KMS-11 (cell line): ENCODE measurements around the gene TLL2.

Experiments used
- H2AFZ ChIP-seq: fragments of 200-600 bp; sonication (generic); 2 replicates; pipeline ENCODE4 v1.6.1; 2016; ENCODE audit warnings: antibody characterized with exemption, mixed run types, low read depth
- H3K27ac ChIP-seq: fragments of 200-600 bp; sonication (generic); 2 replicates; pipeline ENCODE4 v1.6.1; 2016; ENCODE audit warnings: mild to moderate bottlenecking, mixed run types
- H3K27me3 ChIP-seq: fragments of 200-600 bp; sonication (generic); 2 replicates; pipeline ENCODE4 v1.6.1; 2017; ENCODE audit warnings: mild to moderate bottlenecking, low read depth, mixed run types, moderate library complexity; ENCODE audit not compliant: insufficient read depth
- H3K36me3 ChIP-seq: fragments of 200-600 bp; sonication (generic); 2 replicates; pipeline ENCODE4 v1.6.1; 2017; ENCODE audit warnings: mild to moderate bottlenecking, mixed run types; ENCODE audit not compliant: insufficient read depth
- H3K4me1 ChIP-seq: fragments of 200-600 bp; sonication (generic); 2 replicates; pipeline ENCODE4 v1.6.1; 2016; ENCODE audit warnings: mild to moderate bottlenecking, low read depth, mixed run types; ENCODE audit not compliant: poor library complexity, severe bottlenecking
- H3K4me2 ChIP-seq: fragments of 200-600 bp; sonication (generic); 2 replicates; pipeline ENCODE4 v1.7.0; 2016; ENCODE audit warnings: mild to moderate bottlenecking, mixed run types
- H3K4me3 ChIP-seq: fragments of 200-600 bp; sonication (generic); IDR thresholded peaks from 2 replicates; pipeline ENCODE4 v1.6.1; 2017; ENCODE audit warnings: low read depth, low read length, mixed read lengths; ENCODE audit not compliant: insufficient read depth
- H3K79me2 ChIP-seq: fragments of 200-600 bp; sonication (generic); 2 replicates; pipeline ENCODE4 v1.6.1; 2016; ENCODE audit warnings: low read depth, mixed run types; ENCODE audit not compliant: insufficient read depth
- H3K9ac ChIP-seq: fragments of 200-600 bp; sonication (generic); 2 replicates; pipeline ENCODE4 v1.6.1; 2016; ENCODE audit warnings: mild to moderate bottlenecking, mixed run types
- H4K20me1 ChIP-seq: fragments of 200-600 bp; sonication (generic); 2 replicates; pipeline ENCODE4 v1.6.1; 2016; ENCODE audit warnings: mild to moderate bottlenecking, mixed run types; ENCODE audit not compliant: insufficient read depth
- CTCF ChIP-seq: fragments of 200-600 bp; sonication (generic); conservative IDR thresholded peaks from 2 replicates; pipeline ENCODE4 v1.6.1; 2017; ENCODE audit warnings: low read depth, mild to moderate bottlenecking, antibody characterized with exemption, low read length, moderate library complexity, mixed read lengths

TLL2 gene

GRCh38 chr10:96346295-96346694, 167.4 kb downstream of the TLL2 start:
- no peak overlapping the region for H3K9ac ChIP-seq
- no peak for TF ChIP-seq CTCF
- no peaks in the 10 kb centered on the region for H4K20me1 ChIP-seq
- H3K27ac ChIP-seq: no peak overlapping the region
- peaks cover 7% of the 10 kb centered on the region for H3K4me1 ChIP-seq
- H3K4me3 ChIP-seq: no peak overlapping the region
- no peak overlapping the region for H2AFZ ChIP-seq
- no peaks in the 10 kb centered on the region for H3K36me3 ChIP-seq
- H3K27me3 ChIP-seq: no peaks in the 10 kb centered on the region
- no peaks in the 10 kb centered on the region for H3K79me2 ChIP-seq
- no peak overlapping the region for H3K4me2 ChIP-seq

- Histone ChIP-seq H3K79me2 (no peaks in the 10 kb centered on the region), H3K9ac (no peak overlapping the region), H3K4me3 (no peak overlapping the region), H3K4me2 (no peak overlapping the region), H2AFZ (no peak overlapping the region), H3K4me1 (peaks cover 12% of the 10 kb centered on the region), H3K27me3 (no peaks in the 10 kb centered on the region), H3K36me3 (no peaks in the 10 kb centered on the region), H4K20me1 (no peaks in the 10 kb centered on the region), H3K27ac (no peak overlapping the region)
- TF ChIP-seq CTCF: no peak
Observed at GRCh38 chr10:96345222-96345621, 168.5 kb downstream of the TLL2 start.

- peaks cover 12% of the 10 kb centered on the region for H3K4me1 ChIP-seq
- H3K4me3 ChIP-seq: no peak overlapping the region
- H3K27me3 ChIP-seq: no peaks in the 10 kb centered on the region
- H4K20me1 ChIP-seq: no peaks in the 10 kb centered on the region
- no peak overlapping the region for H3K9ac ChIP-seq
- no peak overlapping the region for H2AFZ ChIP-seq
- no peak for TF ChIP-seq CTCF
- no peak overlapping the region for H3K4me2 ChIP-seq
- H3K36me3 ChIP-seq: no peaks in the 10 kb centered on the region
- no peak overlapping the region for H3K27ac ChIP-seq
- no peaks in the 10 kb centered on the region for H3K79me2 ChIP-seq
Observed at GRCh38 chr10:96344178-96344577, 169.5 kb downstream of the TLL2 start.

GRCh38 chr10:96342402-96342801, 171.3 kb downstream of the TLL2 start:
- no peak overlapping the region for H3K9ac ChIP-seq
- no peak overlapping the region for H3K4me3 ChIP-seq
- H3K4me2 ChIP-seq: no peak overlapping the region
- H2AFZ ChIP-seq: no peak overlapping the region
- H3K27me3 ChIP-seq: no peaks in the 10 kb centered on the region
- H3K36me3 ChIP-seq: no peaks in the 10 kb centered on the region
- H3K27ac ChIP-seq: no peak overlapping the region
- H3K79me2 ChIP-seq: no peaks in the 10 kb centered on the region
- peaks cover 12% of the 10 kb centered on the region for H3K4me1 ChIP-seq
- no peak for TF ChIP-seq CTCF
- H4K20me1 ChIP-seq: no peaks in the 10 kb centered on the region
